GM19463 (cell line): ENCODE measurements around the gene FOXF2.

Source experiments
- ATAC-seq: cut with Tn5 transposase; IDR thresholded peaks from one replicate; pipeline ENCODE4 v1.9.1; 2021; ENCODE audit warnings: mild to moderate bottlenecking, moderate library complexity; ENCODE audit not compliant: unreplicated experiment

The FOXF2 gene

GRCh38 chr6:1378065-1379016 is 11.0 kb upstream of the FOXF2 start:
- ATAC-seq = no peak

GRCh38 chr6:1379017-1379787 is 10.2 kb upstream of the FOXF2 start:
- no peak for ATAC-seq

DNA sequence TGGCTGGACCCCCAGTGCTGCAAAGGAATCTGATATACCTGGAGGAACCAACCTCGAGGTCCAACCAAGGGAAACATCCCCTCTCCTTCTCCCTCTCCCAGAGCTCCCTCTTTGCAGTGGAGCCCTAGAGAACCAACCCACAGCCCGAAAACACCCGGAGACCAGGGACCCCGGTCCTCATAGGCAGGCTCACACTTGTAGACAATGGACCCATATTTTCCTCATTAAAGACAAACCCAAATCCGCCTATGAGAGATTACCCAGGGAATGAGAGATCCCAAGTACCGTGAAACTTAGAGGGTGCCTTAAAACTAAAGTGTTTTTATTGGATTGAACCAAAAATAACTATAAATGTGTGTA is 9.6 kb upstream of the FOXF2 start:
- no peak for ATAC-seq

GRCh38 chr6:1380625-1381427 is 8.6 kb upstream of the FOXF2 start:
- ATAC-seq = no peak

DNA sequence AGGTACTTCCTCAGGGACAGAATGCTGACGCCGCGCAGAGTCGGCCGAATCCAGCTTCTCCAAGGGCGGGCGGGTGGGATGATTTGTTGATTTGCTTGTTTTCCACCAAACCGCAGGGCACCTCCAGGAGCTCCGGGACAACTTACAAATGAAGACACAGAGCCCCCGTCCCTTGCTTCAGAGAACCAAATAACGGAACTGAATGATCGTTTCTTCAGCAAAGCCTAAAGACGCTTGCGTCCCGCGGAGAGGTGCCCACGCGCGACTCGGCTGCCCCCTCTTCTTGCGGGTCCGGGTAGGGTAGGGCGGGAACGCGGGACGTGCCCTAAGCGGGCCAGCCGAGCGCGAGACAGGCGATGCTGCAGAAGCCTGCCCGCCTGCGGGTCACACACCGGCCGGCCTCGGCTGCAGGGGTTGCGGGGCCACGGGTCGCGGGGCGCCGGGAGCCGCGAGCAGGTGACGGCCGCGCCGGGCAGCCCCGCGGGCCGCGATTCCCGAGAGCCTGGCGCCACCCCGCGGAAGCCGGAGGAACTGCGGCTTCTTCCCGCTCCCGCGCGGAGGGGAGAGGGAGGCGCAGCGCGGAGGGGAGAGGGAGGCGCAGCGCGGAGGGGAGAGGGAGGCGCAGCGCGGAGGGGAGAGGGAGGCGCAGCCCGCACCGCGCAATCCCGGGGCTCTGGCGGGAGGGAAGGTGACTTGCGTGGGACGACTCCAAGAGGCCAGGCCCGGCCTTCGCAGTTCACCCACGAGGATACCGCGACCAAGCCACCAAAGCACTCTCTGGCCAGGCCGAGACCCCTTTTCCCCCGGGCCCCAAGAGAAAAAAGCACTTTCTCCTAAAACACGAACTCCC is 7.7 kb upstream of the FOXF2 start:
- ATAC-seq = no peak

DNA sequence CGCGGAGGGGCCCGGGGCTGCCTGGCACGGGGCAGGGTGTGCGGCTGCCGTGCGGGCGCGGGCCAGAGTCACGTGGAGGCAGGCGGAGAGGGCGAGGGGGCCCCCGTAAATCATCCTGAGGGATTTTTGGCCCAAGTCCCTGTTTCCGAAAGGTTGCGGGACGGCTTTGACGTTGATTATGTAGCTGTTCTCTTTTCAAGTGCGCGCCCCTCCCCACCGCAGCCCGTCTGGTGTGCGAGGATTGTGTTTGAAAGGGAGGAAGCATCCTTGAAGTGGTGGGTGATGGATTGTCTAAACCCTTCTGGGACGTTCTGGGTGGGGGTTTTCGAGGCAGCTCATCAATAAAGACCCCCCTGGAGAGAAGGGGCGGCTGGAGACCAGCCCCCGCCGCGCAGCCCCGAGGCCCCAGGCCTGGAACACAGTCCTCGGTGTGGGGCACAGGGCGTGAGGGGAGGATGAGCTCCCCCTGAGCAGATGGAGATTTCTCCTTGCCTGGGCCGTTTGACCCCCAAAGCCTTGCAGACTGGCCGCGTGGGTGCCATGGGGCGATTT is 7.0 kb upstream of the FOXF2 start:
- no peak for ATAC-seq

- ATAC-seq = no peak
These were observed 6.3 kb upstream of the FOXF2 start for GRCh38 chr6:1382883-1383728.

DNA sequence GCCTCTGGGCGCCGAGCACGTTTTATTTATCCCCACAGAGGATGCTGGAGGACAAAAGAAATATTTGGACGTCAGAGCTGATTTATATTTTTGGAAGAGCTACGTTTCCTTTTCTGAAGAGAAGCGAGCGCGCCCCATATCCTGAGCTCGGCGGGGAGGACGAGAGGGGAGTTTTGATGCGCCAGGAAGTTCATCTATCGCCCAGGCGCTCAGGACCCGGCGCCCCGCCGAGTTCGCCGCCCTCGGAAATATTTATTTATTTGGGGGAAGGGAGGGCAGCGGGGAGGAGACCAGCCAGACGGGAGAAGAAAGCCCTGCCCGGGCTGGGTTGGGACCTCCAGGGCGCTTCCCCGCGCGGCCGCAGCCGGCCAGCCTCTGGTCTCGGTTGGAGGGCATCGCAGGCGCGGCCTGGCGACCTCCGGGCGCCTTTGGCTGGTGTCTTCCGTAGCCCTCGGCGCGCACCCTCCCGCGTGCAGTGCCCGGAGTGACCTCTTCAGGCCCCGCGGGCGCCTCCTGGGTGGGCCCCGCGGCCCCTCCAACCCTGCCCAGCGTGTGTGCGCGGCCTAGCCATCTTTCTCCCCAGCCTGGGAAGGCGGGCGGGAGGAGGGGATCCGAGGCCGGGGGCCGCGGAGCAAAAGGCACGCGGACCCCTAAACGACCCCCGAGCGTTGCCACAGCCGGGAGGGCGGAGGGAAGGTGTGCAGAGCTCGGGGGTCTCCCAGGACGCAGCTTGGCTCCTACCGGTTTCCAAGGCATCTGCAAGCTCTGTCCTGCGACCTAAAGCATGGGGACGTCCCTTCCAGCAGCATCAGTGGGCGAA is 5.4 kb upstream of the FOXF2 start:
- no peak for ATAC-seq

- no peak for ATAC-seq
These were observed 4.7 kb upstream of the FOXF2 start for GRCh38 chr6:1384549-1385128.

DNA sequence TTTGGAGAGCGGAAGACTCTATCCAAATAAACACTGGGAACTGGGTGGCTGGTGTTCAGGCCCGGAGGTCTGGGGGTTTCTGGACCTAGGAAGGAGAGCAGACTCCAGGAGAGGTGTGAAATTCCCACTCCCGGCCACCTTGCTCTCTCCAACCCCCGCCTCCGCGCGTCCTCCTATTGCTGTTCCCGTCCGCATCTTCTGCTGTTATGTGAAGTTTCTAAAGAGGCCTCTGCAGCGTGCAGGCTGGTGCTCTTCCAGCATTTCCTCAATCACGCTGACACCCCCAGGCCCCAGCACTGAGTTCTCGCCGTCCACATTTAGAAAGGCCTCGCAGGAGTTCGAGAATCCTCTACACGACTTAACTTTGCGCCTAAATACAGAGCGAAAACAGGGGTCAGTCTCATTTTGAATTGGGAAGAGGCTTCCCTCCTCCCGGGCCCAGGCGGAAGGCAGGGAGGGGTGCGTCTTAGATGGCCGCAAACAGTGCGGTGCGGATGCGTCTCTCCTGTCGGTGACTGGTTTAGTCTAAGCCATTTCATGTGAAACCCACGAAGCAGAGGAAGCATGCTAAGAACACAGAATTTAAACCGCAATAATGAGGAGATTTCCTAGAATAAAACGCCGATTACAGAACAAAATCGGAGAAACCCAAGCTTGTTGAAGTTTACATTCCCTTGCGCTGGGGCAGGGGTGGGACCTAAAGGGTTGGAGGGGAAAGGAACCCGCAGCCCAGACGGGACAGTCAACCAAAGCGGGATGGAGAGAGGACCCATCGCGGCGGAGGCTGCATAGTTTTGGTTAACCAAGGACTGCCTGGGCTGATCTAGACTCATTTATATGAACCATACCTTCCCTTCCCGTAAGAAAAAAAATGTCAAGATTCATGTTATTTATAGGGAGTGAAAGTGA is 4.0 kb upstream of the FOXF2 start:
- no peak for ATAC-seq

DNA sequence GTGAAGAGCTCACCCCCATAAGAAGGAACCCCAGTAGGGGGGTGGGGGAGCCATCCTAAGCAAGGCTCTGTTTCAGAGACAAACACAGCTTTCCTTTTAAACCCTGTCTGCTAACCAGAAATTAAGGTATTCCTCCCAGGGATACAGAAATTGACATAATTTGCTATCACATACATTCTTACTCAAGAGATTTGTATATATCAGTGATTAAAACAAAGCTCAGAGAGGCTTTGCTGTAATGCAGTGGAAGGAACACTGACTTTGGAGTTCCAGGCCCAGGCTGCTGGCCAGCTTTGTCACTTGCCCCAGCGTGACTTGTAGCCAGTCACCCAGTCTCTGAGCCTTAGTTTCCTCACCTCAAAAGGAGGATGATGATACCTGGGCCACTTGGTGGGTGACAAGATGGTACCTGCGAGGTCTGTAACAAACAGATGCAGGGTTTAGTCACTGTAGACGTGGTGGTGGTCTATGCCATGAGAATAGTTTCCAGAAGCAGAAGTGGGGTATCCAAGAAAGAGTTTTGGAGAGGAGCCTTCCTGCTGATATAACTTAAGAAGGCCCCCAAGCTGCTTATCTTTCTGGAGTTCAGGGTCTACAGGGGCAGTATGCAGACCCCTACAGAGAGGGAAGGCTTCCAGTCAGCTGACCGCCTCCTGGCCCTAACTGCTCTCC is 3.2 kb upstream of the FOXF2 start:
- ATAC-seq = no peak

GRCh38 chr6:1387538-1387875 is 1.9 kb upstream of the FOXF2 start:
- ATAC-seq = no peak

- ATAC-seq = no peak
These were observed 1.3 kb upstream of the FOXF2 start for GRCh38 chr6:1387876-1388629.

DNA sequence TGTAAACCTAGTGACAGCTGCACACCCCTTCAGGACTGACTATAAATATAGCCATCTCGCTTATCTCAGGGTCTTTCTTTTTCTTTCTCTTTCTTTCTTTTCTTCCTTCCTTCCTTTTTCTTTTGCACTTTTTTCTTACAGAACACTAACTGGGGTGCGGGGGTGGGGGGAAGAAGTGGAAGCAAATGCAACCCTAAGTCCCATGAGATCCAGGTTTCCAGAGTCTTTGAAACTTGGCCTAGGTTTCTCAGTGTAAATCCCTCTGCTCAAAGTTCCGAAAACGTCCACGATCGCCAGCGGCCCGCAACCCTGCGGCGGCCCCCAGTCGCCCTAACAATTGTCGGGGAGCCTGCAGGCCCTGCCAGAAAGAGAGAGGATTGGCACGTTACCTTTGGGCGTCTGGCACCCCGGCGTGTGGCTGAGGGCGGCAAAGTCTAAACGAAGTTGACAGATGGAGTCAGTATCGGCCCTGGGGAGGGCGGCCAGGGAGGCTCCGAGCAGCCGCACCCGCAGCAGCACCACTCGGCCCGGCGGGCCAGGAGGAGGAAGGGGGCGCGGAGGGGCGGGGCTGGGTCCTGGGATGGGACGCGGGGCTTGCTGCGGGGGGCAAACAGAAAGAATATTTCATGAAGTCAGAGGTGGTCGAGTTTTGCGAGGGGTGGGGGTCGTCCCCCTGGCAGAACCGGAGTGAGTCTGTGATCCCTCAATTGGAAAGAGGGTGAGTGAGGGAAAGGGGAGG is 577 bp upstream of the FOXF2 start:
- no peak for ATAC-seq
